Smooth muscle cell (in vitro differentiated cells): ENCODE measurements around the gene IRX3. TPM values are rescaled to one million over a fixed set of nuclear protein-coding genes. Genes with fewer than 3 reads are reported as not detected.

Experiments used
- DNase-seq: peaks from one replicate; lab custom pipeline; 2025; ENCODE audit not compliant: unreplicated experiment; lab: John Stamatoyannopoulos, UW
- H2AFZ ChIP-seq: fragments of 200-600 bp; sonication (generic); 2 replicates; pipeline ENCODE4 v1.6.0; 2016; ENCODE audit warnings: antibody characterized with exemption, low read depth, mild to moderate bottlenecking
- H3F3A ChIP-seq: fragments of 200-600 bp; sonication (generic); 2 replicates; pipeline ENCODE4 v1.6.0; 2017; ENCODE audit warnings: antibody characterized with exemption, low read depth
- H3K27ac ChIP-seq: fragments of 200-600 bp; sonication (generic); 2 replicates; pipeline ENCODE4 v1.5.1; 2016; ENCODE audit warnings: low read depth, mild to moderate bottlenecking
- H3K27me3 ChIP-seq: fragments of 200-600 bp; sonication (generic); 2 replicates; pipeline ENCODE4 v1.6.1; 2016; ENCODE audit warnings: low read depth, mild to moderate bottlenecking
- H3K36me3 ChIP-seq: fragments of 200-600 bp; sonication (generic); 2 replicates; pipeline ENCODE4 v1.5.1; 2016; ENCODE audit warnings: low read depth
- H3K4me1 ChIP-seq: fragments of 200-600 bp; sonication (generic); 2 replicates; pipeline ENCODE4 v1.5.1; 2016; ENCODE audit warnings: low read depth
- H3K4me2 ChIP-seq: fragments of 200-600 bp; sonication (generic); 2 replicates; pipeline ENCODE4 v1.6.0; 2016; ENCODE audit warnings: mild to moderate bottlenecking
- H3K4me3 ChIP-seq: fragments of 200-600 bp; sonication (generic); 2 replicates; pipeline ENCODE4 v1.5.1; 2016; ENCODE audit warnings: mild to moderate bottlenecking
- H3K79me2 ChIP-seq: fragments of 200-600 bp; sonication (generic); 2 replicates; pipeline ENCODE4 v1.6.0; 2016; ENCODE audit warnings: low read depth, mild to moderate bottlenecking
- H3K9ac ChIP-seq: fragments of 200-600 bp; sonication (generic); 2 replicates; pipeline ENCODE4 v1.6.0; 2016; ENCODE audit warnings: low read depth
- H3K9me3 ChIP-seq: fragments of 200-600 bp; sonication (generic); replicated peaks from 2 replicates; pipeline ENCODE4 v1.5.1; 2016; ENCODE audit warnings: low read depth
- H4K20me1 ChIP-seq: fragments of 200-600 bp; sonication (generic); 2 replicates; pipeline ENCODE4 v1.6.0; 2016; ENCODE audit warnings: low read depth
- CTCF ChIP-seq: fragments of 200-600 bp; sonication (generic); IDR thresholded peaks from 2 replicates; pipeline ENCODE4 v1.5.1; 2017; ENCODE audit warnings: borderline replicate concordance, mild to moderate bottlenecking, antibody characterized with exemption; ENCODE audit not compliant: insufficient read depth, poor library complexity, severe bottlenecking
- WGBS: methylation state at CpG from one replicate; pipeline ENCODE4 v1.1.7; 2016; ENCODE audit warnings: low lambda C conversion rate; 5-methylcytosine and 5-hydroxymethylcytosine counted together
- polyA plus RNA-seq: library from polyadenylated mRNA; unstranded; fragments of >200 nt; fragmentation: Nextera tagmentation; extraction: Ambion mirVana; gene quantifications from 2 replicates; pipeline ENCODE4 v1.2.1, GENCODE V29; 2016
- total RNA-seq: library from RNA; depleted of rRNA; stranded (reverse); fragments of >200 nt; gene quantifications from 2 replicates; pipeline ENCODE4 v1.2.3, GENCODE V29; 2014

IRX3 gene
- total and polyA plus RNA-seq, 2 experiments from 2014 or later, result 0.49 to 3.1 TPM

GRCh38 chr16:54318941-54319340 is 32.4 kb upstream of the IRX3 start:
- H4K20me1 ChIP-seq, result no peaks in the 10 kb centered on the region
- no peak overlapping the region for H3K27ac ChIP-seq
- no peak for TF ChIP-seq CTCF
- 100% methylated on average over 1 of the region's 1 CpG for WGBS
- no peak for DNase-seq
- no peak overlapping the region for H3K4me3 ChIP-seq
- H3F3A ChIP-seq, result no peaks in the 10 kb centered on the region
- H3K4me1 ChIP-seq, result peaks cover 6% of the 10 kb centered on the region
- H3K36me3 ChIP-seq, result no peaks in the 10 kb centered on the region
- no peak overlapping the region for H3K4me2 ChIP-seq
- no peak overlapping the region for H3K9ac ChIP-seq
- peaks cover 30% of the 10 kb centered on the region for H3K27me3 ChIP-seq
- H3K79me2 ChIP-seq, result no peaks in the 10 kb centered on the region
- no peaks in the 10 kb centered on the region for H3K9me3 ChIP-seq
- H2AFZ ChIP-seq, result no peak overlapping the region

- peaks cover 35% of the 10 kb centered on the region for H3K27me3 ChIP-seq
- WGBS, result 76% methylated on average over 15 of the region's 15 CpGs
- TF ChIP-seq CTCF, result no peak
- H3K4me3 ChIP-seq, result no peak overlapping the region
- peaks cover 6% of the 10 kb centered on the region for H3K4me1 ChIP-seq
- H2AFZ ChIP-seq, result no peak overlapping the region
- H3K79me2 ChIP-seq, result no peaks in the 10 kb centered on the region
- H3K4me2 ChIP-seq, result no peak overlapping the region
- H3K36me3 ChIP-seq, result no peaks in the 10 kb centered on the region
- no peaks in the 10 kb centered on the region for H3F3A ChIP-seq
- no peaks in the 10 kb centered on the region for H3K9me3 ChIP-seq
- no peak overlapping the region for H3K27ac ChIP-seq
- no peaks in the 10 kb centered on the region for H4K20me1 ChIP-seq
- no peak overlapping the region for H3K9ac ChIP-seq
- no peak for DNase-seq
Observed at GRCh38 chr16:54317101-54317611, 30.6 kb upstream of the IRX3 start.

GRCh38 chr16:54316095-54316889 is 29.7 kb upstream of the IRX3 start:
- 87% methylated on average over 8 of the region's 8 CpGs for WGBS
- Histone ChIP-seq H3K4me1 (peaks cover 2% of the 10 kb centered on the region), H3K79me2 (no peaks in the 10 kb centered on the region), H3F3A (no peaks in the 10 kb centered on the region), H3K36me3 (no peaks in the 10 kb centered on the region), H2AFZ (no peak overlapping the region), H3K9me3 (no peaks in the 10 kb centered on the region), H3K27me3 (peaks cover 35% of the 10 kb centered on the region), H4K20me1 (no peaks in the 10 kb centered on the region), H3K4me3 (no peak overlapping the region), H3K4me2 (no peak overlapping the region), H3K9ac (no peak overlapping the region), H3K27ac (no peak overlapping the region)
- no peak for DNase-seq
- TF ChIP-seq CTCF, result no peak
